Liver (tissue), 9 donors: ENCODE results near the gene DNM3. TPM values are rescaled to one million over a fixed set of nuclear protein-coding genes. Genes with fewer than 3 reads are reported as not detected.

Source experiments
- DNase-seq: peaks from one replicate; pipeline ENCODE4 v3.0.0-alpha.2; 2017; ENCODE audit warnings: low spot score
- H3K27ac ChIP-seq, 2 donors: one replicate each; pipeline ENCODE4 v1.7.0; 2013; ENCODE audit warnings: inconsistent platforms in 2 of 2, low read length in 2 of 2, control low read depth in 1 of 2, low read depth in 1 of 2, mild to moderate bottlenecking in 1 of 2
- H3K27me3 ChIP-seq, 4 donors: one replicate each; pipeline versions ENCODE4 v1.6.1 to v1.7.0; 2013; ENCODE audit warnings: low read length in 3 of 4, inconsistent platforms in 1 of 4, mild to moderate bottlenecking in 1 of 4, moderate library complexity in 1 of 4; ENCODE audit not compliant: control insufficient read depth in 4 of 4, insufficient read depth in 4 of 4
- H3K36me3 ChIP-seq, 4 donors: one replicate each; pipeline versions ENCODE4 v1.6.1 to v1.7.0; 2013; ENCODE audit warnings: low read length in 3 of 4, mild to moderate bottlenecking in 3 of 4, low read depth in 1 of 4, moderate library complexity in 1 of 4; ENCODE audit not compliant: control insufficient read depth in 4 of 4, insufficient read depth in 3 of 4
- H3K4me1 ChIP-seq, 4 donors: one replicate each; pipeline versions ENCODE4 v1.6.1 to v1.7.0; 2013; ENCODE audit warnings: low read length in 3 of 4, mild to moderate bottlenecking in 3 of 4, moderate library complexity in 1 of 4; ENCODE audit not compliant: control insufficient read depth in 4 of 4, insufficient read depth in 4 of 4
- H3K4me3 ChIP-seq, 3 donors: one replicate each; pipeline versions ENCODE4 v1.6.1 to v1.7.0; 2013; ENCODE audit warnings: low read length in 3 of 3, control low read depth in 1 of 3, low read depth in 1 of 3, mild to moderate bottlenecking in 1 of 3
- H3K9ac ChIP-seq, 2 donors: one replicate each; pipeline ENCODE4 v1.7.0; 2013; ENCODE audit warnings: low read length in 2 of 2, mild to moderate bottlenecking in 2 of 2, moderate library complexity in 2 of 2, control low read depth in 1 of 2, low read depth in 1 of 2
- H3K9me3 ChIP-seq, 4 donors: one replicate each; pipeline versions ENCODE4 v1.6.1 to v1.7.0; 2013; ENCODE audit warnings: low read length in 3 of 4; ENCODE audit not compliant: control insufficient read depth in 4 of 4
- CTCF ChIP-seq: fragments of 150-350 bp; IDR thresholded peaks from 2 replicates; pipeline ENCODE4 v1.5.1; 2017; ENCODE audit warnings: improper control_type of control experiment, low read depth, low read length; ENCODE audit not compliant: missing input control
- EGR1 ChIP-seq, 2 donors: IDR thresholded peaks; 2 replicates each; pipeline ENCODE4 v1.6.1; 2016 to 2018; ENCODE audit warnings: antibody characterized with exemption in 2 of 2, low read depth in 2 of 2
- GABPA ChIP-seq, 2 donors: IDR thresholded peaks in 1 of 2; conservative IDR thresholded peaks in 1 of 2; 2 replicates each; pipeline ENCODE4 v1.6.1; 2016; ENCODE audit warnings: antibody characterized with exemption in 2 of 2, mild to moderate bottlenecking in 1 of 2, moderate library complexity in 1 of 2
- HNF4A ChIP-seq, 2 donors: conservative IDR thresholded peaks; 2 replicates each; pipeline ENCODE4 v1.6.1; 2016; ENCODE audit warnings: antibody characterized with exemption in 2 of 2, mild to moderate bottlenecking in 2 of 2
- JUND ChIP-seq, 2 donors: IDR thresholded peaks; 2 replicates each; pipeline ENCODE4 v1.6.1; 2016; ENCODE audit warnings: antibody characterized with exemption in 2 of 2
- NR2F2 ChIP-seq: IDR thresholded peaks from 2 replicates; pipeline ENCODE4 v1.6.1; 2016; ENCODE audit warnings: antibody characterized with exemption
- RXRA ChIP-seq, 2 donors: IDR thresholded peaks; 2 replicates each; pipeline ENCODE4 v1.6.1; 2017 to 2018; ENCODE audit warnings: antibody characterized with exemption in 2 of 2, mild to moderate bottlenecking in 1 of 2
- SP1 ChIP-seq: IDR thresholded peaks from 2 replicates; pipeline ENCODE4 v1.6.1; 2018; ENCODE audit warnings: antibody characterized with exemption, mild to moderate bottlenecking
- TAF1 ChIP-seq: conservative IDR thresholded peaks from 2 replicates; pipeline ENCODE4 v1.6.1; 2016; ENCODE audit warnings: antibody characterized with exemption, mild to moderate bottlenecking
- YY1 ChIP-seq: IDR thresholded peaks from 2 replicates; pipeline ENCODE4 v1.6.1; 2016; ENCODE audit warnings: antibody characterized with exemption, mild to moderate bottlenecking
- ZBTB33 ChIP-seq: IDR thresholded peaks from 2 replicates; pipeline ENCODE4 v1.6.1; 2016; ENCODE audit warnings: antibody characterized with exemption
- WGBS: extraction: QIAGEN DNeasy Blood & Tissue Kit; methylation state at CpG from one replicate; pipeline ENCODE4 v1.1.7; 2013; 5-methylcytosine and 5-hydroxymethylcytosine counted together
- polyA plus RNA-seq, 2 donors: library from polyadenylated mRNA; stranded (reverse) in 1 of 2; unstranded in 1 of 2; fragments of 200-250 nt in 1 of 2; fragments of >200 nt in 1 of 2; fragmentation: Nextera tagmentation in 1 of 2; extraction: Ambion mirVana in 1 of 2; gene quantifications; one replicate each; pipeline versions ENCODE4 v1.2.1 to v1.2.3, GENCODE V29; 2013 to 2015
- total RNA-seq, 2 donors: library from RNA; depleted of rRNA; stranded (reverse); fragments of >200 nt; gene quantifications; one replicate each; pipeline ENCODE4 v1.2.3, GENCODE V29; 2014
- donor health status: healthy.
- donor health status: healthy.
- donor health status: healthy.
- donor health status: healthy.
- donor health status: healthy.

The DNM3 gene
- total and polyA plus RNA-seq, 4 donors = 0.08 to 3.2 (median 1.0) TPM

GRCh38 chr1:171803461-171804022 is 37.8 kb upstream of the DNM3 start (continued):
- TF ChIP-seq ZBTB33 (no peak), HNF4A (conservative IDR thresholded peaks at IDR 0.05) (no peak), NR2F2 (no peak), SP1 (no peak), JUND (IDR thresholded peaks at IDR 0.05) (no peak), TAF1 (no peak)

GRCh38 chr1:171805395-171806115 is 35.7 kb upstream of the DNM3 start:
- Histone ChIP-seq H3K27me3 (no peaks in the 10 kb centered on the region), H3K9me3 (no peaks in the 10 kb centered on the region), H3K27ac (no peak overlapping the region), H3K36me3 (no peaks in the 10 kb centered on the region), H3K4me1 (peaks cover 0 to 1% (median 0%) of the 10 kb centered on the region in 4 donors), H3K9ac (no peak overlapping the region), H3K4me3 (no peak overlapping the region)
- DNase-seq = no peak
- TF ChIP-seq JUND (IDR thresholded peaks at IDR 0.05) (no peak), RXRA (IDR thresholded peaks at IDR 0.05) (no peak), SP1 (no peak), CTCF (no peak), GABPA (IDR thresholded peaks at IDR 0.05 in 1 of 2, conservative IDR thresholded peaks at IDR 0.05 in 1 of 2) (no peak)
- 79% methylated on average over 9 of the region's 9 CpGs for WGBS

- Histone ChIP-seq H3K27me3 (no peaks in the 10 kb centered on the region), H3K9me3 (no peaks in the 10 kb centered on the region), H3K9ac (no peak overlapping the region), H3K27ac (no peak overlapping the region), H3K4me3 (no peak overlapping the region), H3K4me1 (peaks cover 0 to 1% (median 0%) of the 10 kb centered on the region in 4 donors), H3K36me3 (no peaks in the 10 kb centered on the region)
- TF ChIP-seq SP1 = no peak
- no peak for TF ChIP-seq YY1
- no peak for TF ChIP-seq GABPA (IDR thresholded peaks at IDR 0.05 in 1 of 2, conservative IDR thresholded peaks at IDR 0.05 in 1 of 2)
- TF ChIP-seq ZBTB33 = no peak
- no peak for TF ChIP-seq RXRA (IDR thresholded peaks at IDR 0.05)
- no peak for TF ChIP-seq NR2F2
- TF ChIP-seq EGR1 (IDR thresholded peaks at IDR 0.05; ENCODE audit: low read depth in 2 of 2) = no peak
- WGBS = 86% methylated on average over 4 of the region's 4 CpGs
- DNase-seq = no peak
Observed at GRCh38 chr1:171807556-171807955, 33.7 kb upstream of the DNM3 start.
